Measurements from ENCODE around the gene TDRD7.
"Not testable (repeated sequence)": the region's sequence is repeated elsewhere in the genome, so short reads cannot be mapped to it uniquely, and the experiment has no call there.

The TDRD7 gene

GRCh38 chr9:97479496-97480159 is 67.7 kb downstream of the TDRD7 start:
- DNase-seq, result no peak

GRCh38 chr9:97480174-97480573 is 68.3 kb downstream of the TDRD7 start:
- DNase-seq, result no peak

- DNase-seq, result no peak
Measured at GRCh38 chr9:97480749-97481148, 68.9 kb downstream of the TDRD7 start.

GRCh38 chr9:97484134-97484533 is 72.2 kb downstream of the TDRD7 start:
- DNase-seq, result no peak

- no peak for DNase-seq
Measured at GRCh38 chr9:97487107-97487506, 75.2 kb downstream of the TDRD7 start.

- no peak for DNase-seq
Measured at GRCh38 chr9:97487861-97488260, 76.0 kb downstream of the TDRD7 start.

- DNase-seq, result no peak
Measured at GRCh38 chr9:97491216-97491999, 79.5 kb downstream of the TDRD7 start.

GRCh38 chr9:97497558-97498375 is 85.9 kb downstream of the TDRD7 start:
- not testable (repeated sequence) for DNase-seq

GRCh38 chr9:97498846-97499245 is 87.0 kb downstream of the TDRD7 start:
- DNase-seq, result not testable (repeated sequence)

GRCh38 chr9:97500263-97500662 is 88.4 kb downstream of the TDRD7 start:
- DNase-seq, result no peak

- no peak for DNase-seq
Measured at GRCh38 chr9:97500765-97501176, 88.9 kb downstream of the TDRD7 start.

- no peak for DNase-seq
Measured at GRCh38 chr9:97501177-97501971, 89.5 kb downstream of the TDRD7 start, which contains the start of gene TMOD1. TSS of gene TMOD1 (plus strand) at chr9:97501666. CDS start at chr9:97524189, 22,523 bp downstream.

- no peak for DNase-seq
Measured at GRCh38 chr9:97501972-97502221, 90.0 kb downstream of the TDRD7 start.

- DNase-seq, result no peak
Measured at GRCh38 chr9:97502222-97502983, 90.5 kb downstream of the TDRD7 start.

GRCh38 chr9:97502984-97503861 is 91.3 kb downstream of the TDRD7 start:
- DNase-seq, result no peak

- DNase-seq, result no peak
Measured at GRCh38 chr9:97503862-97504210, 91.9 kb downstream of the TDRD7 start.

GRCh38 chr9:97504381-97505216 is 92.7 kb downstream of the TDRD7 start:
- DNase-seq, result no peak

- no peak for DNase-seq
Measured at GRCh38 chr9:97505845-97506244, 93.9 kb downstream of the TDRD7 start.

- no peak for DNase-seq
Measured at GRCh38 chr9:97506306-97506705, 94.4 kb downstream of the TDRD7 start.

- no peak for DNase-seq
Measured at GRCh38 chr9:97506787-97507186, 94.9 kb downstream of the TDRD7 start.

Data from CD4-positive, alpha-beta T cell treated with Interleukin-4 for 4 hours (primary cell).